ENCODE measurements around the gene UST. TPM values are rescaled to one million over a fixed set of nuclear protein-coding genes. Genes with fewer than 3 reads are reported as not detected.

Gene UST
- total and polyA plus RNA-seq, 2 of the 8 experiments (the other 6 are each of a cell fraction or from before 2014, with no cell fraction given): 13.5 to 34.5 TPM

- TF ChIP-seq CHD7 (IDR thresholded peaks at IDR 0.05; ENCODE audit: insufficient replicate concordance, low read length): no peak
- TF ChIP-seq SAP30 (IDR thresholded peaks at IDR 0.05; ENCODE audit: insufficient read depth, insufficient replicate concordance, low read length): no peak
Measured at GRCh38 chr6:148997865-148998264, 251.0 kb downstream of the UST start (continued).

Measured in H1 (cell line).